H1 (cell line): ENCODE results near the gene ISOC1.

ENCODE experiments used
- BCL11A ChIP-seq, 2 experiments: IDR thresholded peaks; one replicate each; pipeline ENCODE4 v1.6.1; 2011; ENCODE audit warnings: low read depth in 2 of 2, low read length in 2 of 2, mild to moderate bottlenecking in 2 of 2
- CEBPB ChIP-seq: IDR thresholded peaks from 2 replicates; pipeline ENCODE4 v1.6.1; 2012; ENCODE audit warnings: low read depth, low read length
- CHD2 ChIP-seq: IDR thresholded peaks from 2 replicates; pipeline ENCODE4 v1.6.1; 2012; ENCODE audit warnings: low read length, improper control_type of control experiment
- EP300 ChIP-seq, 2 experiments: IDR thresholded peaks; 1 replicate in 1 of 2; 2 replicates in 1 of 2; pipeline ENCODE4 v1.6.1; 2011 to 2012; ENCODE audit warnings: low read depth in 2 of 2, low read length in 2 of 2, mild to moderate bottlenecking in 2 of 2, borderline replicate concordance in 1 of 2, inconsistent platforms in 1 of 2, moderate library complexity in 1 of 2
- EZH2 ChIP-seq: fragments of 200-600 bp; sonication (generic); IDR thresholded peaks from 2 replicates; pipeline ENCODE4 v1.7.1; 2012; ENCODE audit warnings: low read depth, mild to moderate bottlenecking, moderate library complexity, low read length, inconsistent platforms; ENCODE audit not compliant: severe bottlenecking
- GTF2F1 ChIP-seq: IDR thresholded peaks from 2 replicates; pipeline ENCODE4 v1.6.1; 2012; ENCODE audit warnings: low read depth, low read length, improper control_type of control experiment, borderline replicate concordance
- POLR2A ChIP-seq, 2 experiments: IDR thresholded peaks; 1 replicate in 1 of 2; 2 replicates in 1 of 2; pipeline ENCODE4 v1.6.1; 2011; ENCODE audit warnings: low read depth in 2 of 2, low read length in 2 of 2, mild to moderate bottlenecking in 2 of 2; ENCODE audit errors: control extremely low read depth in 1 of 2
- POLR2AphosphoS5 ChIP-seq: IDR thresholded peaks from 2 replicates; pipeline ENCODE4 v1.6.1; 2011; ENCODE audit warnings: low read depth, low read length
- RBBP5 ChIP-seq: IDR thresholded peaks from 2 replicates; pipeline ENCODE4 v1.7.1; 2012; ENCODE audit warnings: low read depth, mild to moderate bottlenecking, inconsistent platforms, low read length, moderate library complexity, borderline replicate concordance
- TAF1 ChIP-seq: IDR thresholded peaks from 2 replicates; pipeline ENCODE4 v1.6.1; 2011; ENCODE audit warnings: mild to moderate bottlenecking, low read depth, low read length
- ZNF274 ChIP-seq: IDR thresholded peaks from 2 replicates; pipeline ENCODE4 v1.7.0; 2012; ENCODE audit warnings: low read length, borderline replicate concordance; ENCODE audit errors: extremely low read depth
- TF ChIP-seq, protein P1 (sequence below), 3 experiments: IDR thresholded peaks; 1 replicate in 2 of 3; 2 replicates in 1 of 3; pipeline versions ENCODE4 v1.5.1 to v1.6.1; 2011; ENCODE audit warnings: low read length in 3 of 3, mild to moderate bottlenecking in 3 of 3, inconsistent platforms in 2 of 3, low read depth in 1 of 3, moderate library complexity in 1 of 3; ENCODE audit not compliant: insufficient read depth in 1 of 3; ENCODE audit errors: control extremely low read depth in 1 of 3
- TF ChIP-seq, protein P2 (sequence below): IDR thresholded peaks from 2 replicates; pipeline ENCODE4 v1.6.1; 2011; ENCODE audit warnings: low read depth, mild to moderate bottlenecking, low read length; ENCODE audit not compliant: insufficient read depth
- TF ChIP-seq, protein P3 (sequence below): IDR thresholded peaks from 2 replicates; pipeline ENCODE4 v1.6.1; 2012; ENCODE audit warnings: inconsistent platforms

DNA sequence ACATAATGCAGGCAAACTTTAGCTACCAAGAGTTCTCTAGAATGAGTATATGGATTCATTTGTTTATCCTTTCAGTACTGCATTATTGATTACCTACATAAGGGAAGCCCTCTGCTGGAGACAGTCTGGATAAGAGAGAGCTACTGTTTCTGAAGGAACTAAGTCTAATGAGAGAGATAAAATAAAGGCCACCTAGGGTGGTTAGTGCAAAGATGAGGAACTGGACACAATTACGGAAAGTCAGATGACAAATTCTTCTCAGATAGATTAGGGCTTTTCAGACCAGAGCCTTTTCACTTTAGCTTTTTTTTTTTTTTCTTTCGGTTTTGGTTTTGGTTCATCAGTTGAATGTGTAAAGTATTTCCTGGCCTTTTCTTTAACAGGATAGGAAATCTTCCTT is 31.3 kb downstream of the ISOC1 start:
- TF ChIP-seq CEBPB (no peak), POLR2A (IDR thresholded peaks at IDR 0.05; ENCODE audit: control extremely low read depth in 1 of 2, low read depth in 2 of 2, low read length in 2 of 2) (no peak), BCL11A (IDR thresholded peaks at IDR 0.05; ENCODE audit: low read depth in 2 of 2, low read length in 2 of 2) (no peak), POLR2AphosphoS5 (no peak), TAF1 (no peak), RBBP5 (no peak), EP300 (IDR thresholded peaks at IDR 0.05; ENCODE audit: borderline replicate concordance in 1 of 2, low read depth in 2 of 2, low read length in 2 of 2) (no peak), EZH2 (no peak), CHD2 (no peak), ZNF274 (no peak), GTF2F1 (no peak)
- TF ChIP-seq, protein P1, sequence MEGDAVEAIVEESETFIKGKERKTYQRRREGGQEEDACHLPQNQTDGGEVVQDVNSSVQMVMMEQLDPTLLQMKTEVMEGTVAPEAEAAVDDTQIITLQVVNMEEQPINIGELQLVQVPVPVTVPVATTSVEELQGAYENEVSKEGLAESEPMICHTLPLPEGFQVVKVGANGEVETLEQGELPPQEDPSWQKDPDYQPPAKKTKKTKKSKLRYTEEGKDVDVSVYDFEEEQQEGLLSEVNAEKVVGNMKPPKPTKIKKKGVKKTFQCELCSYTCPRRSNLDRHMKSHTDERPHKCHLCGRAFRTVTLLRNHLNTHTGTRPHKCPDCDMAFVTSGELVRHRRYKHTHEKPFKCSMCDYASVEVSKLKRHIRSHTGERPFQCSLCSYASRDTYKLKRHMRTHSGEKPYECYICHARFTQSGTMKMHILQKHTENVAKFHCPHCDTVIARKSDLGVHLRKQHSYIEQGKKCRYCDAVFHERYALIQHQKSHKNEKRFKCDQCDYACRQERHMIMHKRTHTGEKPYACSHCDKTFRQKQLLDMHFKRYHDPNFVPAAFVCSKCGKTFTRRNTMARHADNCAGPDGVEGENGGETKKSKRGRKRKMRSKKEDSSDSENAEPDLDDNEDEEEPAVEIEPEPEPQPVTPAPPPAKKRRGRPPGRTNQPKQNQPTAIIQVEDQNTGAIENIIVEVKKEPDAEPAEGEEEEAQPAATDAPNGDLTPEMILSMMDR (IDR thresholded peaks at IDR 0.05; ENCODE audit: control extremely low read depth in 1 of 3, insufficient read depth in 1 of 3, low read depth in 1 of 3, low read length in 3 of 3), result no peak
- TF ChIP-seq, protein P2, sequence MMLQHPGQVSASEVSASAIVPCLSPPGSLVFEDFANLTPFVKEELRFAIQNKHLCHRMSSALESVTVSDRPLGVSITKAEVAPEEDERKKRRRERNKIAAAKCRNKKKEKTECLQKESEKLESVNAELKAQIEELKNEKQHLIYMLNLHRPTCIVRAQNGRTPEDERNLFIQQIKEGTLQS, result no peak
- TF ChIP-seq, protein P3, sequence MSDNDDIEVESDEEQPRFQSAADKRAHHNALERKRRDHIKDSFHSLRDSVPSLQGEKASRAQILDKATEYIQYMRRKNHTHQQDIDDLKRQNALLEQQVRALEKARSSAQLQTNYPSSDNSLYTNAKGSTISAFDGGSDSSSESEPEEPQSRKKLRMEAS, result no peak
